GM18498 (cell line): ENCODE data around the gene NCOA7.
"Not testable (repeated sequence)": the region's sequence is repeated elsewhere in the genome, so short reads cannot be mapped to it uniquely, and the experiment has no call there.

Experiments used
- ATAC-seq: cut with Tn5 transposase; IDR thresholded peaks from one replicate; pipeline ENCODE4 v1.9.1; 2021; ENCODE audit warnings: mild to moderate bottlenecking, moderate library complexity; ENCODE audit not compliant: unreplicated experiment

NCOA7 gene

GRCh38 chr6:125753218-125753936 lies 37.4 kb upstream of the NCOA7 start:
- ATAC-seq: no peak

DNA sequence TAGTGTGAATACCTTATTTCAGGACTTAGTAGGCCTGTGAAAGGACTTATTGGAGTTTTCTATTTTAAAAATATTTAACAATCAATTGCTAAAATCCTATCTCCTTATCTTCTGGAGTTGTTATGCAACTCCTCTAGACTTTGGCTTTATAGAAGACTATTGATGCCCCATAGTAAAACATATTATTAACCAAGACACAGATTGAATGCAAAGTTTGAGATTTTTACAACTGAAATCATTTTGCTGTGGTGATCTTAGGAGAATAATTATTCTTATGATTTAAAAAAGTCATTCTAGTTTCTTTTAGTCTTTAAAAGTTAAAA lies 36.9 kb upstream of the NCOA7 start:
- ATAC-seq: no peak

- ATAC-seq: no peak
Measured at GRCh38 chr6:125754566-125754965, 36.2 kb upstream of the NCOA7 start.

DNA sequence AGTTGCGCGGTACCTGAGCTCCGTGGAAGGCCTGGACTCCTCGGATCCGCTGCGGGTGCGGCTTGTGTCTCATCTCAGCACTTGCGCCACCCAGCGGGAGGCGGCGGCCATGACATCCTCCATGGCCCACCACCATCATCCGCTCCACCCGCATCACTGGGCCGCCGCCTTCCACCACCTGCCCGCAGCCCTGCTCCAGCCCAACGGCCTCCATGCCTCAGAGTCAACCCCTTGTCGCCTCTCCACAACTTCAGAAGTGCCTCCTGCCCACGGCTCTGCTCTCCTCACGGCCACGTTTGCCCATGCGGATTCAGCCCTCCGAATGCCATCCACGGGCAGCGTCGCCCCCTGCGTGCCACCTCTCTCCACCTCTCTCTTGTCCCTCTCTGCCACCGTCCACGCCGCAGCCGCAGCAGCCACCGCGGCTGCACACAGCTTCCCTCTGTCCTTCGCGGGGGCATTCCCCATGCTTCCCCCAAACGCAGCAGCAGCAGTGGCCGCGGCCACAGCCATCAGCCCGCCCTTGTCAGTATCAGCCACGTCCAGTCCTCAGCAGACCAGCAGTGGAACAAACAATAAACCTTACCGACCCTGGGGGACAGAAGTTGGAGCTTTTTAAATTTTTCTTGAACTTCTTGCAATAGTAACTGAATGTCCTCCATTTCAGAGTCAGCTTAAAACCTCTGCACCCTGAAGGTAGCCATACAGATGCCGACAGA lies 31.4 kb upstream of the NCOA7 start:
- no peak for ATAC-seq

DNA sequence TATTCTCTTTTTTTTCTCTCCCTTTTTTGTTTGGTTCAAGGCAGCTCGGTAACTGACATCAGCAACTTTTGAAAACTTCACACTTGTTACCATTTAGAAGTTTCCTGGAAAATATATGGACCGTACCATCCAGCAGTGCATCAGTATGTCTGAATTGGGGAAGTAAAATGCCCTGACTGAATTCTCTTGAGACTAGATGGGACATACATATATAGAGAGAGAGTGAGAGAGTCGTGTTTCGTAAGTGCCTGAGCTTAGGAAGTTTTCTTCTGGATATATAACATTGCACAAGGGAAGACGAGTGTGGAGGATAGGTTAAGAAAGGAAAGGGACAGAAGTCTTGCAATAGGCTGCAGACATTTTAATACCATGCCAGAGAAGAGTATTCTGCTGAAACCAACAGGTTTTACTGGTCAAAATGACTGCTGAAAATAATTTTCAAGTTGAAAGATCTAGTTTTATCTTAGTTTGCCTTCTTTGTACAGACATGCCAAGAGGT lies 30.8 kb upstream of the NCOA7 start:
- ATAC-seq: no peak

DNA sequence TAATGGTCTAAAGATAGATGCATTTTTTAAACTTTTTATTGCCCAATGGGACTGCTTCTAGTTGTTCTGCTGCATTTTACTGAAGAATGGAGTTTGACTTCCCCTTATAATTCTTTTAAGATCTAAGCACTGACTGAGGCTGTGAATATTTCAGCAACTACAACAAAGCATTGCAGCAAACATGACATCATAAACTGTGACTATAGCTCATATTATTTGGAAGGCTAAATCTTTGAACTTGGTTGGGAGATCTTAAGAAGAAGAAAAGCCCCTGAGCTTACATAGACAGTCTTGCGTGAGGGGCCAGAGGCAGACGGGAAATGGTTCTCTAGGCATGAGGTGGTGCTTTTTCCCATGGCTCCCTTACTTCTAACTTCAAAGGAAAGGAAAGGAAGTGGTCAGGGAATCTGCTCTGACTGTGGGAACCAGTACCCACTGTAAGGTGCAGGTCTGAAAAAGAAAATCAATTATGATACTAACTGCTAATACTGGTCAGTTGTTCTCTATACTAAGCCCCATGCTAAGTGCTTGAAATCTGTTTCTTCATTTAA lies 26.6 kb upstream of the NCOA7 start:
- no peak for ATAC-seq

DNA sequence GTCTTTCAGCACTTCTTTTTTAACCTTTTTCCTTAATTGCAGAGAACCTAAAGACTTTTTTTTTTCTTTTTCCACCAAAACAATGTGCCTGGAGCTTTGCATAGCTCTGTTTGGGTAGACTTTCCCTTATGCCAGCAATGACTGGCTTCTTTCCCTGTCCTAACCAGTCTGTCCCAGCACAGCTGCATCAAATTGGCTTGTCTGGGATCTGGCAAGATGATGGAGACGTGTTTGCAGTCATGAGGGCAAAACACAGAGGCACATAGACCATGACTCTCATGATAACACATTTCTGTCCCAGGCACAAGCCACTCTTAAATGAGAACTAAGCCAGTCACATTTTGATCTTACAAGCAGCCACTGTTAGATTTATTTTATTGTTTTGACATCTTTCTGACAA lies 24.8 kb upstream of the NCOA7 start:
- ATAC-seq: no peak

GRCh38 chr6:125766641-125767040 lies 24.1 kb upstream of the NCOA7 start:
- ATAC-seq: no peak

GRCh38 chr6:125769147-125769783 lies 21.5 kb upstream of the NCOA7 start:
- no peak for ATAC-seq

DNA sequence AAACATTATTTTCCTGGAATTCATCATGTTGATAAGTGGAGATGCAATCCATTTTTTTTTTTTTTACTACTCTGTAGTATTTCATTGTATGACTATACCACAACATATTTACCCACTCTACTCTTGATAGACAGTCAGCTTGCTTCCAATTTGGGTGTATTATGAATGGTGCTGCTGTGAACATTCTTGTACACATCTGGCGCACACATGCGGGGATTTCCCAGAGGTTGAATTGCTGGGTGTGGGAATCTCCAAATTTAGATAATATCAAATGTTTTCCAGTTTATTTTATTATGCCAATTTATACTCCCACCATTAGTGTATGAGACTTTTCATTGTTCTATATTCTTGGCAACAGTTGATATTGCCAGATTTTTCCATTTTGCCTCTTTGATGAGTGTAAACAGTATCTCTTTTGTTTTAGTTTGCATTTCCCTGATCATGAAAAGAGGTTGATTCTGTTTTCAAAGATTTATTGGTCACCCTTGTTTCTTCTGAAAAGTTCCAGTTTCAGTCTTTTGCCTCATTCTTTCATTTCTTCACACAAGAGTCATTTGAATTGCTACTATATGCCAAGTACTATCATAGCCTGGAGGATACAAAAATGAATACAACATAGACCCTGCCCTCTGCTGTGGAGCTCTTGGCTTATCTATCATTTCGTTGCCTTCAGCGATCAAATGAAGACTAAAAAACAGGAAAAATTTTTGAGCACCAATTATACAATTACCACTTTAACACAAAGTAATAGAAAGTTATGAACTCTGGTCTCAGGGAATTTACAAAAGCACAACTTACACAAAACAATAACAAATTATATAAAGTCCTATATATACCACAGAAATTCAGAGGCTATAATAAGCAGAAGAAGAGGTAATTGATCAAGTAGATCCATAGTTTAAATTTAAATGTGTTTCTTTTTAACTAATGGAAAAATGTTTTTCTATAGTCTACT lies 17.1 kb upstream of the NCOA7 start:
- ATAC-seq: no peak

DNA sequence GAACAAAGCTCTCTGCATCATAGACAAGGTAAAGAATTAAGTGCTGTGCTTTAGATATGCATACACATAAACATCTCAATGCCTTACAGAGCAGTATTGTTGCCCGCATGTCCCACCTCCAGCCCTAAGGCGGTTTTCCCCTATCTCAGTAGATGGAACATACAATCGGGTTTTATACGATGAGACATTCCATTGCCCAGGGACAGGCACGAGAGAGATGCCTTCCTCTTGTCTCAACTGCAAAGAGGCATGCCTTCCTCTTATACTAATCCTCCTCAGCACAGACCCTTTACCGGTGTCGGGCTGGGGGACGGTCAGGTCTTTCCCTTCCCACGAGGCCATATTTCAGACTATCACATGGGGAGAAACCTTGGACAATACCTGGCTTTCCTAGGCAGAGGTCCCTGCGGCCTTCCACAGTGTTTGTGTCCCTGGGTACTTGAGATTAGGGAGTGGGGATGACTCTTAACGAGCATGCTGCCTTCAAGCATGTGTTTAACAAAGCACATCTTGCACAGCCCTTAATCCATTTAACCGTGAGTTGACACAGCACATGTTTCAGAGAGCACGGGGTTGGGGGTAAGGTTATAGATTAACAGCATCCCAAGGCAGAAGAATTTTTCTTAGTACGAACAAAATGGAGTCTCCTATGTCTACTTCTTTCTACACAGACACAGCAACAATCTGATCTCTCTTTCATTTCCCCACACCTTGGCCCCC lies 14.5 kb upstream of the NCOA7 start:
- not testable (repeated sequence) for ATAC-seq

DNA sequence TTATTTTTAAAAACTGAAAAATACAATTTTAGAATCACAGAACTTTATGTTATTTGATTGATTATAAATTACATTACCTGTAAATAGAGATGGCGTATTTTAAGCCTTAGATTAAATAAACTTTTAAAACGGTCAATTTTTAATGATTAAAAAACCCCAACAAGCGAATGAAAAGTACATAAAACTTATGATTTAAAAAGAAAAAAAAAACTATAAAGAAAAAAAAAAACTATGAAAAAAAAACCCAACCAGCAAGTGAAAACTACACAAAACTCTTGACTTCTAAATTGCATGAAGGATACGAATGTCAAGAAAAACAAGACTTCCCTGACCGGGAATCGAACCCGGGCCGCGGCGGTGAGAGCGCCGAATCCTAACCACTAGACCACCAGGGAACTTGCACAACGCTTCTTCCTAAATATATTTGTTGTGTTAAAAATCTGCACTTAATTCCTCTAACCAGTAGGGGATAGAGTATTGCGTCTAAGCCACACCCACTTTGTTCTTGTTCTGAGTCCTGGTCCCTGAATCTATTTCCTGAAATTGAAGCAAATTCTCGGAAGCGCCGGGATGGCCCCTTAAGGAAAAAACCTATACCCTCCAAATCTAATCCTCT lies 10.7 kb upstream of the NCOA7 start:
- ATAC-seq: peak; percentile 81

GRCh38 chr6:125780540-125781313 lies 10.0 kb upstream of the NCOA7 start:
- ATAC-seq: peak; percentile 83

- peak; percentile 46 for ATAC-seq
Measured at GRCh38 chr6:125781314-125781868, 9.4 kb upstream of the NCOA7 start.

DNA sequence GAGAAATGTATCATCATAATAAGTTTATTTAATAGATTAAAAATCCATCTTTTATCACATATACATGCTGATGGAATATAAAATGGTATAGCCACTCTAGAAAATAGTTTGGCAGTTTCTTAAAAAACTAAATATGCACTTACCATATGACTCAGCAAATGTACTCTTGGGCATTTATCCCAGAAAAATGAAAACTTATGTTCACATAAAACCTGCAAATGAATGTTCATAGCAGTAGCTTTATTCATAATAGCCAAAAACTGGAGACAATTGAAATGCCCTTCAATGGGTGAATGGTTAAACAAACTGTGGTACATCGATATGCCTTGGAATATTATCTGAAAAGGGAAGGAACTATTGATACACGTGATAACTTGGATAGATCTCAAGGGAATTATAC lies 6.4 kb upstream of the NCOA7 start:
- no peak for ATAC-seq

GRCh38 chr6:125787791-125788190 lies 3.0 kb upstream of the NCOA7 start:
- no peak for ATAC-seq

DNA sequence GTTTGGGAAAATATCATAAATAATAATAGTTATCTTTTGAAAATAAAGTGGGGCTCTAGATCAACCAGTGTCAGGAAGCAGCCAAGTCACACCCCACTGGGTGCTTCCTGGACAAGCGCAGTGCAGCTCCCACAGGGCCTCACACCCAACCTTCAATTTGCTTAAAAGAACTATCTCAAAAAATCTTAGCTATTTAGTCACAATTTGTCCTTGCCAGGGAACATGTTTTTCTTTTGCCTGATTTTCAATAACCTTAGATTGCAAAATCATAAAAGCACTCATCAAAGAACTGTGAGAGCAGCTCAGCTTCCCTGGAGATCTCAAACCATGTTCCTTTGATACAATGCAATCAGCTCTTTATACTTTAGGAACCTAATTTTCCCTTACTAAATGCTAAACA lies 1.6 kb upstream of the NCOA7 start:
- no peak for ATAC-seq

- peak; percentile 13 for ATAC-seq
Measured at GRCh38 chr6:125789576-125790357, 993 bp upstream of the NCOA7 start.
